ENCODE measurements around the gene COX15.
A peak's percentile ranks its signal among the peaks of the same experiment; 100 is the strongest.
"Not testable (repeated sequence)": the region's sequence is repeated elsewhere in the genome, so short reads cannot be mapped to it uniquely, and the experiment has no call there.

Gene COX15

DNA sequence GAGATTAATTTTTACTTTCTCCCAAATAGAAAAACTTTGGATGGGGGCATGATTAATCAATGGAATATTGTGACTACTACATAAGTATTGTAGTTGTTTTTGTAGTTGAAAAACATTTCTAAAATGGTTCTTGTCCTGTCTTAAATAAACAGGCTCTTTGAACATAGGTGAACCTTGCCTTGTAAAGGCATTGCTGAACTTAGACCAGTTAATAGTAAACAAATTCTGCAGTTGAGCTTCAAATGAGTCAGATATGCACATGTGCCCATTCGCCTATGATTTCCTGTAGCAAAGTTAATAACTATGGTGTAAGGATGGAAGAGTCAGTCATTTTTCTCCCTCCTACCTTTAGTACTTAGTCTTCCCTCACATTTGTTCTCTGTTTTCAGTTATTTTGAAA lies 22.7 kb upstream of the COX15 start:
- Mint-ChIP-seq H3K36me3 (ENCODE audit: low read depth) (peaks cover 47% of the 10 kb centered on the region), H3K27me3 (ENCODE audit: low read depth) (no peaks in the 10 kb centered on the region), H3K4me3 (no peak overlapping the region), H3K9me3 (no peaks in the 10 kb centered on the region), H3K27ac (no peak overlapping the region), H3K4me1 (ENCODE audit: low read depth) (no peaks in the 10 kb centered on the region)

DNA sequence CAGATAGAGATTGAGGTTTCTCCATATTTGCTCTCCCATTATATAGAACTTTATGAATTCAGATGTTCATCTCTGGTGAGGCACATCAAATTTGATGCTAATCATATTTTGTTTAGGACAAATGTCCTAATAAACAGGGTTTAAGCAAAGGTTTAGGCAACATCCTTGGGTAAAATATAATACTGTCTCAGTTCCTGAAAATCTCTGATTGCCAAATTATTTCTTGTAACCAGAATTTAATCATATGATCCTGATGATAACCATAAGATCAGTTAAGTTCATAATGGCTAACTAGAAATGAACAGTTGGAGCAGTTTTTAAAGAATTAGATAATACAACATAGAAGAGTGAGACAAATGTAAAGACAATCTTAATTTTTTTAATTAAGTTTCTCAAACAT lies 18.7 kb upstream of the COX15 start:
- peaks cover 38% of the 10 kb centered on the region for H3K36me3 Mint-ChIP-seq (ENCODE audit: low read depth)
- no peaks in the 10 kb centered on the region for H3K9me3 Mint-ChIP-seq
- no peaks in the 10 kb centered on the region for H3K4me1 Mint-ChIP-seq (ENCODE audit: low read depth)
- H3K4me3 Mint-ChIP-seq = no peak overlapping the region
- no peak overlapping the region for H3K27ac Mint-ChIP-seq
- no peaks in the 10 kb centered on the region for H3K27me3 Mint-ChIP-seq (ENCODE audit: low read depth)

DNA sequence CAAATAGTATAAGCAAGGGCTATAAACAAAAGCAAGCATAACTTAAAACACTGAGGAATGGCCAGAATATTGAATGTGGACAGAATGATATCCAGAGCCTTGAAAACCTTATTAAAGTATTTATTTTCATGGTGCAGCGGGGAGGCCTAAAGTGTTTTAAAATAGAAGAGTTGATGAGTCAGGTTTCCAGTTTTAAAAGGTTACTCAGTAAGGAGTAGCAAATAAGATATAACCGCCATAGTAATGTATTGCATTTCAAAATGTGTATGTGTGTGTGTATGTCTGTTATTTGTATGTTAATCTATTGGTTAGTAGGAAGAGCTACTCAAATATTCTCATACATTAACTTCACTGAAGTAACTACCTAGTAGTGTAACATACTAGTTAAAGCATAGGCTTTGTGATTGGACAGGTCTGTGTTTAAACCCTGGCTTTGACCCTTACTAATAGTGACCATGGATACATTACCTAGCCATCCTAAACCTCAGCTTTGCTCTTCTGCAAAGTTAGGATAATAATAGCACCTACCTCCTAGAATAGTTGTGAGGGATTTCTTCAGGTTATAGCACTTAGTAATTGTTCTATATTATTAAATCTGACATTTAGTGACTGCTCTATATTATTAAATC lies 17.0 kb upstream of the COX15 start:
- H3K4me3 Mint-ChIP-seq = no peak overlapping the region
- H3K27me3 Mint-ChIP-seq (ENCODE audit: low read depth) = no peaks in the 10 kb centered on the region
- peaks cover 2% of the 10 kb centered on the region for H3K4me1 Mint-ChIP-seq (ENCODE audit: low read depth)
- peaks cover 31% of the 10 kb centered on the region for H3K36me3 Mint-ChIP-seq (ENCODE audit: low read depth)
- H3K27ac Mint-ChIP-seq = no peak overlapping the region
- H3K9me3 Mint-ChIP-seq = no peaks in the 10 kb centered on the region

DNA sequence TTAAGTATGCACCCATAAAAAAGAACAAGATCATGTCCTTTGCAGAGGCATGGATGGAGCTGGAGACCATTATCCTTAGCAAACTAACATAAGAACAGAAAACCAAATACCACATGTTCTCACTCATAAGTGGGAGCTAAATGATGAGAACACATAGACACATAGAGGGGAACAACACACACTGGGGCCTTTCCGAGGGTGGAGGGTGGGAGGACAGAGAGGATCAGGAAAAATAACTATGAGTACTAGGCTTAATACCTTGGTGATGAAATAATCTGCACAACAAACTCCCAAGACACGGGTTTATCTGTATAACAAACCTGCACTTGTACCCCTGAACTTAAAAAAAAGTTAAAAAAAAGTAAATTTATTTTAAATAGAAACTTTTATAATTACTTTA lies 14.2 kb upstream of the COX15 start:
- H3K9me3 Mint-ChIP-seq; H3K4me1 Mint-ChIP-seq (ENCODE audit: low read depth); H3K4me3 Mint-ChIP-seq; H3K27ac Mint-ChIP-seq; H3K27me3 Mint-ChIP-seq (ENCODE audit: low read depth): not testable (repeated sequence)
- H3K36me3 Mint-ChIP-seq (ENCODE audit: low read depth) = peaks cover 53% of the 10 kb centered on the region

DNA sequence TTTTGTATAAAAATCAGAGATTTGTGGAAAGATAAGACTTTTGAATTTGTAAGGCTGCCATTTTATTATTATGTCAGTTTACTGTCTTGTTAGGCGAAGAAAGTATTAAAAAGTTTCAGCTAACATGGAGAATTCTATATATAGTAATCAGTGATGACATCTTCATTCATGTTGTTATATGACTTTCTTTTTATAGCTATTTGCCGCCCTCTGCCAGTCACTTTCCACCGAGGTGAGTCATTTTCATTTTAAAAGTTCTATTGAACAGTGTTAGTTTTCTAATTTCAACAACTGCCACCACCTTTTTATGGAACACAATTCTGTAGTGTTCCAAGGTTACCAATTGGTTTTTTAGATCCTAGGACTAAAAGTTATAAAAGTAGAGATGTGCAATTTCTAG lies 11.9 kb upstream of the COX15 start:
- H3K27ac Mint-ChIP-seq = no peak overlapping the region
- H3K4me1 Mint-ChIP-seq (ENCODE audit: low read depth) = peaks cover 6% of the 10 kb centered on the region
- H3K27me3 Mint-ChIP-seq (ENCODE audit: low read depth) = no peaks in the 10 kb centered on the region
- no peak overlapping the region for H3K4me3 Mint-ChIP-seq
- peaks cover 61% of the 10 kb centered on the region for H3K36me3 Mint-ChIP-seq (ENCODE audit: low read depth)
- peaks cover 21% of the 10 kb centered on the region for H3K9me3 Mint-ChIP-seq

DNA sequence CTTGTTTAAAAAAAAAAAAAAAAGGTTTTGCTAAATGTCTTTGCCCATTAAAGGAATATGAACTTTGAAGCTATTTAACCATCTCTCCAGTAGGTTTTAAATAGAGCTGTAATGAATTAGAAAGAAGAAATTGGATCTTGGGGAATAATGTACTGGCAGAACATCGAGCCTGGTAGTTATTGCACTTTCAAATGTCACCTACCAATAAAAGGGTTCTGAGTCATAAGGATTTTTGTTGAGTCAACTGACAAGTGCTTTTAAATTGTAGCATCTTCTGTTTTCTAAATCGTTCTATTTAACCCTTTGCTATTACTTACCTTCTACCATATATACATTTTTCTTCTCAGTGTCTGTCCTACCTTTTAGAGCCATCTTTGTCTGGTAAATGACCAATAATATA lies 10.8 kb upstream of the COX15 start:
- Mint-ChIP-seq H3K27me3 (ENCODE audit: low read depth) (no peaks in the 10 kb centered on the region), H3K4me1 (ENCODE audit: low read depth) (peaks cover 6% of the 10 kb centered on the region), H3K27ac (no peak overlapping the region), H3K4me3 (no peak overlapping the region), H3K36me3 (ENCODE audit: low read depth) (peaks cover 61% of the 10 kb centered on the region), H3K9me3 (peaks cover 21% of the 10 kb centered on the region)

DNA sequence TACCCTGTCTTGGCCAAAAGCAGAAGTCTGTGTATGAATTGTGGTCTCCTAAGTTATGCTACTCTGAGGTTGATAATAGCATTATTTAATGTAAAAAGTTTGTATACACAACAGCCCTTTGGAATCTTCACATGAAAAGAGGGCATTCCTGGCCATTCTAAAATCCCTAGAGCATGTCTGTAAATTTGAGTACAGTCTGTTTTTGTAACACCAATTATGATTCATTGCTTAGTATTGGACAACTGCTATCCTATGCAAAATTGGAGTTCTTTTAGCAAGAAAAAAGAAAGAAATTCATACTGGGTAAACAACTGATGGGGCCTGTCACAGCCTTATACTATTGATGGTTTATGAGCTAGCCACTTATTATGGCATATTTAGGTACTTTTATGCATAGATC lies 10.3 kb upstream of the COX15 start:
- Mint-ChIP-seq H3K27ac (no peak overlapping the region), H3K9me3 (peaks cover 21% of the 10 kb centered on the region), H3K4me3 (no peak overlapping the region), H3K4me1 (ENCODE audit: low read depth) (peaks cover 6% of the 10 kb centered on the region), H3K36me3 (ENCODE audit: low read depth) (peaks cover 63% of the 10 kb centered on the region), H3K27me3 (ENCODE audit: low read depth) (no peaks in the 10 kb centered on the region)

DNA sequence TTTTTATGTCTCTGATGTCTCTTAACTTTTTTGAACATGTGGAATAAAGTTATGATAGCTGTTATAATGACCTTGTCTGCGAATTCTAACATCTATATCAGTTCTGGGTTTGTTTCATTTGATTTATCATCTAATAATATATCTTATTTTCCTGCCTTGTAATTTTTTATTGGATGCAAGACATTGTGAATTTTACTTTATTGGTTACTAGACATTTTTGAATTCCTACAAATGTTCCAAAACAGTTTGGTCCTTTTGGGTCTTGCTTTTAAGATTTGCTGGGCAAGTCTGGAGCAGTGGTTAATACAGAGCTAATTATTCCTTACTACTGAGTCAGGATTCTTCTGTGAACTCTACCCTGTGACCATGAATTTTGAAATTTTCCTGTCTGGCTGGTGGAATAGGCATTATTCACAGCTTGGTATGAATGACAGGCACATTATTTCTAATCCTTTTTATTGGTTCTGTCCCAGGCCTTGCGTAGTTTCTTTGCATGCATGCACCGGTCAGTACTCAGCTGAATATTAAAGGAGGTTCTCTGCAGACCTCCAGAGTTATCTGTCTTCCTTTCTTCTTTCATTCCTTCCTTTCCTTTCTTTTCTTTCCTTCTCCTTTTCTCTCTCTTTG lies 9.1 kb upstream of the COX15 start:
- H3K9me3 Mint-ChIP-seq = peaks cover 21% of the 10 kb centered on the region
- no peak overlapping the region for H3K4me3 Mint-ChIP-seq
- no peak overlapping the region for H3K27ac Mint-ChIP-seq
- peaks cover 70% of the 10 kb centered on the region for H3K36me3 Mint-ChIP-seq (ENCODE audit: low read depth)
- H3K4me1 Mint-ChIP-seq (ENCODE audit: low read depth) = peaks cover 6% of the 10 kb centered on the region
- H3K27me3 Mint-ChIP-seq (ENCODE audit: low read depth) = no peaks in the 10 kb centered on the region

DNA sequence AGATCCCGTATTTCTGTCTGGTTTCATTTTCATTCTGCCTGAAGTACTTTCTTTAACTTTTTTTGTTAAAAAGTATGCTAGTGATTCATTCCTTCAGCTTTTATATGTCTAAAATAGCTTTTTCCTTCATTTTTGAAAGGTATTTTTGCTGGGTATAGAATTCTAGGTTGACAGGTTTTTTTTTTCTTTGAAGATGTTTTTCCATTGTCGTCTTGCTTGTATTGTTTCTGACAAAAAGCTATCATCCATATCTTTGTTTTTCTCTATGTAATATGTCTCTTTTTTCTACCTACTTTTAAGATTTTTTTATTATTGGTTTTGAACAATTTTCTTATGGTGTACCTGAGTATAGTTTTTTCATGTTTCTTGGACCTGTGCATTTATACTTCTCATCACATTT lies 8.3 kb upstream of the COX15 start:
- Mint-ChIP-seq H3K4me3 (no peak overlapping the region), H3K36me3 (ENCODE audit: low read depth) (peaks cover 72% of the 10 kb centered on the region), H3K27me3 (ENCODE audit: low read depth) (no peaks in the 10 kb centered on the region), H3K4me1 (ENCODE audit: low read depth) (peaks cover 6% of the 10 kb centered on the region), H3K9me3 (peaks cover 21% of the 10 kb centered on the region), H3K27ac (no peak overlapping the region)

DNA sequence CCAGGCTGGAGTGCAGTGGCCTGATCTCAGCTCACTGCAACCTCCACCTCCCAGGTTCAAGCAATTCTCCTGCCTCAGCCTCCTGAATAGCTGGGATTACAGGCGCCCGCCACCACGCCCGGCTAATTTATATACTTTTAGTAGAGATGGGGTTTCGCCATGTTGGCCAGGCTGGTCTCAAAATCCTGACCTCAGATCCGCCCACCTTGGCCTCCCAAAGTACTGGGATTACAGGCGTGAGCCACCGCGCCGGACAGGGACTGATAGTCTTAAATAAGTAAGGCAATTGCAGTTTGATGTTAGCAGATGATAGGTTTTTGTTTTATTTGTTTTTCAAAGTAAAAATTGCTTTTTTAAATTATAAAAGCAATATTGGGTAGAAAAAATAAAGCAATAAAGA lies 2.2 kb upstream of the COX15 start:
- H3K4me3 Mint-ChIP-seq; H3K27ac Mint-ChIP-seq; H3K9me3 Mint-ChIP-seq; H3K27me3 Mint-ChIP-seq (ENCODE audit: low read depth): not testable (repeated sequence)
- Mint-ChIP-seq H3K4me1 (ENCODE audit: low read depth) (peaks cover 15% of the 10 kb centered on the region), H3K36me3 (ENCODE audit: low read depth) (peaks cover 32% of the 10 kb centered on the region)

DNA sequence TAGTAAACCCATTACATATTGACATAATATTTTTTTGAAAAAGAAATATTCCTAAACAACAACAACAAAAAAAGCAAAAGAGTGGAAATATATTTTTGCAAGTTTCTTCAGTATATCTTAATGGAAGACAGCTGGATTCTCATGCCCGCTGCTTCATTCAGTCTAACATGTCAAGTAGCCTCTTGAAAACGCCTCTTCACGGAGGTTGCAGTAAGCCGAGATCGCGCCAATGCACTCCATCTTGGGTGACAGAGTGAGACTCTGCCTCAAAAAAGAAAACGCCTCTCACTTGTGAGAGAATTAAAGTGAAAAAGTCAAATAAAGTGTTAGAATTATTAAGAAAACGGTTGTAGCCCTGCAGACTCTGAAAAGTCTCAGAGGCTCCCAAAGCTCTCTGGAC lies 1.4 kb upstream of the COX15 start:
- Mint-ChIP-seq H3K27ac (peak overlapping the region; percentile 20), H3K36me3 (ENCODE audit: low read depth) (peaks cover 30% of the 10 kb centered on the region), H3K4me3 (peak overlapping the region; percentile 69), H3K4me1 (ENCODE audit: low read depth) (peaks cover 19% of the 10 kb centered on the region), H3K27me3 (ENCODE audit: low read depth) (no peaks in the 10 kb centered on the region), H3K9me3 (no peaks in the 10 kb centered on the region)

DNA sequence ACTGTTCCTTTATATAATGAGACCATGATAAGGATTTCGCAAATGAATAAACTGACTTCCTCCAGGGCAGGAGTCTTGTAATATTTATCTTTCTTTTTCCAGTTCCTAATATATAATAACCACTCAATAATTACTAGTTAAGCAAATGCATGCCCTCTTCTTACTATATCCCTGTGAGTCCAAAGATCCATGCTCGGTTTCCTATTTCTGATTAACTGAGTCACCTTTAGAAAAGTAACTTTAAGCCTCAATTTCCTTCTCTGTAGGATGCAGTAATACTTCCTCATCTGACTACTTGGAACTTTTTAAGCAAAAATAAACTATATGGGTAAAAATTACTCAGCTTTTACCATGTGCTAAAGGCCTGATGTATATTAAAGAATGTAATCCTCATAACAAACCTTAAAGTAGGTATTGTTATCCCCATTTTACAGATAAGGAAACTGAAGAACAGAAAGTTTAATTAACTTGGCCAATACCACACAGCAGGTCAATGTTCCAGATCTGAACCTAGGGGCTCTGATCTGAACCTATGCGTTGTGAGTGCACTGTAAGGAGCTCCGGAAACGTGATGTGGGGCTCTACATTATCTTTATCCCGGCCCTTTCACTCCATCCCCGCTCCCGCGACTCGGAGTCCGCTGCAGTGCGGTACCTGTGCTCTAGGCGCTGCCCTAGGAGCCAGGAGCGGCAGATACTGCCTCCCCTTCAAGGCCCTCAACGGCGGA lies 458 bp downstream of the COX15 start:
- Mint-ChIP-seq H3K4me1 (ENCODE audit: low read depth) (peaks cover 19% of the 10 kb centered on the region), H3K9me3 (no peaks in the 10 kb centered on the region), H3K27ac (peak overlapping the region; percentile 100), H3K27me3 (ENCODE audit: low read depth) (no peaks in the 10 kb centered on the region), H3K4me3 (peak overlapping the region; percentile 100), H3K36me3 (ENCODE audit: low read depth) (peaks cover 25% of the 10 kb centered on the region)

DNA sequence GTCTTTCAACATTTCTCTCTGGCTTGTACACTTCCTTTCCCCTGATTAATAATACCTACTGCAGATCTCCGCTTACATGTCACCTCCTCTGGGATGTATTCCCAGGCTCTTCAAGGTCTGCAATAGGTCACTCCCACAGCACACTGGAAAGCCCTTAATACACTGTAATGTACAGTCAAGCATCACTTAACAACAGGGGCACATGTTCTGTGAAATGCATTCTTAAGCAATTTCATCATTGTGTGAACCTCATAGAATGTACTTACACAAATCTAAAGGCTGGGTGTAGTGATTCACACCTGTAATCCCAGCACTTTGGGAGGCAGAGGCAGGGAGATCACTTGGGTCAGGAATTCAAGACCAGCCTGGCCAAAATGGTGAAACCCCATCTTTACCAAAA lies 1.9 kb downstream of the COX15 start:
- H3K27me3 Mint-ChIP-seq (ENCODE audit: low read depth) = no peaks in the 10 kb centered on the region
- peaks cover 21% of the 10 kb centered on the region for H3K4me1 Mint-ChIP-seq (ENCODE audit: low read depth)
- no peak overlapping the region for H3K27ac Mint-ChIP-seq
- no peaks in the 10 kb centered on the region for H3K9me3 Mint-ChIP-seq
- H3K36me3 Mint-ChIP-seq (ENCODE audit: low read depth) = peaks cover 27% of the 10 kb centered on the region
- H3K4me3 Mint-ChIP-seq = no peak overlapping the region

DNA sequence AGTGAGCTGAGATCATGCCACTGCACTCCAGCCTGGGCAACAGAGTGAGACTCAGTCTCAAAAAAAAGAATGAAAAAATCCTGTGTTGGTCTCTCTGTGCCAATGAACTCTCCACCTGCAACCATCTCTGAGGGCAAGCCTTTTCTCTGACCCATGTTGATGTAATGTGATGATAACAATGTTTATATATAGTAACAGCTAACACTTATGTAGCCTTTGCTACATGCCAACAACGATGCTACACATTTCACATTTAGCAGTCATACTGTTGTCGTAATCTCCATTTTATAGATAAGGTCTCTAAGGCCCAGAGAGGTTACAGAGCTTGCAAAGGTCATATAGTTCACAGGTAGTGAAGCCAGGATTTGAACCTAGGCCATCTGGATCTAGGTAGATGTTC lies 11.5 kb downstream of the COX15 start:
- H3K27me3 Mint-ChIP-seq (ENCODE audit: low read depth) = no peaks in the 10 kb centered on the region
- H3K36me3 Mint-ChIP-seq (ENCODE audit: low read depth) = peaks cover 50% of the 10 kb centered on the region
- no peaks in the 10 kb centered on the region for H3K9me3 Mint-ChIP-seq
- no peak overlapping the region for H3K4me3 Mint-ChIP-seq
- H3K27ac Mint-ChIP-seq = no peak overlapping the region
- H3K4me1 Mint-ChIP-seq (ENCODE audit: low read depth) = peaks cover 2% of the 10 kb centered on the region

DNA sequence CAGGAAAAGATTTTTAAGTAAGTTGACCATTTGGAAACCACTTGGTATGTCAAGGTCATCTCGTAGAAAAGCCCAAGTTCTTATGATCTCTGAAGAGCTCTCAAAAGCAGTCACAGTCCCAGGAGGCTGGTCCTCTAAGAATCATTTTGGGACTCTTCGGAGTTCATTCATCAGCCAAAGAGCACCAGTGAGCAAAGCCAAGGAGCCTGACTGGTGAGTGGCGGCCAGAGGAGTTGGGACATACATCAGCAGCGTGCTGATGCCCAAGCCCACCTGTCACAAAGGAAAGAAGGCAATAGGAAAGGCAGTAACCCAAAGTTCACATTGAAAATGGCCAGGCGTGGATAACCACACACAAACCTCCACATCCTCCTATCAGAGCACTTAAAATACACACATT lies 17.5 kb downstream of the COX15 start:
- H3K4me3 Mint-ChIP-seq = no peak overlapping the region

More for the DNA sequence above, 17.5 kb downstream of the COX15 start:
- H3K27me3 Mint-ChIP-seq (ENCODE audit: low read depth) = no peaks in the 10 kb centered on the region
- H3K9me3 Mint-ChIP-seq = no peaks in the 10 kb centered on the region
- H3K27ac Mint-ChIP-seq = no peak overlapping the region
- H3K36me3 Mint-ChIP-seq (ENCODE audit: low read depth) = peaks cover 39% of the 10 kb centered on the region
- peaks cover 4% of the 10 kb centered on the region for H3K4me1 Mint-ChIP-seq (ENCODE audit: low read depth)
